Duodenal mucosa (tissue), 2 donors: ENCODE results near the gene APCDD1.

Experiments used
- H3K27ac ChIP-seq: one replicate; pipeline ENCODE4 v1.7.0; 2013; ENCODE audit warnings: low read depth, low read length
- H3K27me3 ChIP-seq, 2 donors: one replicate each; pipeline ENCODE4 v1.7.0; 2013; ENCODE audit warnings: low read length in 2 of 2, control low read depth in 1 of 2; ENCODE audit not compliant: insufficient read depth in 2 of 2, control insufficient read depth in 1 of 2
- H3K36me3 ChIP-seq, 2 donors: one replicate each; pipeline ENCODE4 v1.7.0; 2013; ENCODE audit warnings: low read length in 2 of 2, control low read depth in 1 of 2; ENCODE audit not compliant: insufficient read depth in 2 of 2, control insufficient read depth in 1 of 2
- H3K4me1 ChIP-seq, 2 donors: one replicate each; pipeline ENCODE4 v1.7.0; 2013; ENCODE audit warnings: low read length in 2 of 2, control low read depth in 1 of 2; ENCODE audit not compliant: insufficient read depth in 2 of 2, control insufficient read depth in 1 of 2
- H3K4me3 ChIP-seq, 2 donors: one replicate each; pipeline ENCODE4 v1.7.0; 2013; ENCODE audit warnings: low read length in 2 of 2, low read depth in 1 of 2
- H3K9ac ChIP-seq, 2 donors: one replicate each; pipeline ENCODE4 v1.7.0; 2013; ENCODE audit warnings: low read length in 2 of 2, low read depth in 1 of 2
- H3K9me3 ChIP-seq, 2 donors: one replicate each; pipeline ENCODE4 v1.7.0; 2013; ENCODE audit warnings: low read length in 2 of 2, control low read depth in 1 of 2; ENCODE audit not compliant: control insufficient read depth in 1 of 2

Gene APCDD1

GRCh38 chr18:10474309-10474708 lies 19.9 kb downstream of the APCDD1 start:
- no peak overlapping the region for H3K4me3 ChIP-seq
- H3K4me1 ChIP-seq, result peaks cover 0 to 5% of the 10 kb centered on the region in 2 donors
- H3K9me3 ChIP-seq, result no peaks in the 10 kb centered on the region
- no peak overlapping the region for H3K9ac ChIP-seq
- H3K36me3 ChIP-seq, result no peaks in the 10 kb centered on the region
- no peaks in the 10 kb centered on the region for H3K27me3 ChIP-seq
- H3K27ac ChIP-seq, result no peak overlapping the region

- Histone ChIP-seq H3K27ac (no peak overlapping the region), H3K36me3 (no peaks in the 10 kb centered on the region), H3K9me3 (no peaks in the 10 kb centered on the region), H3K4me3 (no peak overlapping the region), H3K27me3 (no peaks in the 10 kb centered on the region), H3K4me1 (peaks cover 0 to 5% of the 10 kb centered on the region in 2 donors), H3K9ac (no peak overlapping the region)
These were observed 20.8 kb downstream of the APCDD1 start for GRCh38 chr18:10475276-10475653.

GRCh38 chr18:10475654-10476291 lies 21.3 kb downstream of the APCDD1 start:
- H3K4me3 ChIP-seq, result no peak overlapping the region
- no peaks in the 10 kb centered on the region for H3K27me3 ChIP-seq
- H3K9ac ChIP-seq, result no peak overlapping the region
- H3K36me3 ChIP-seq, result no peaks in the 10 kb centered on the region
- no peaks in the 10 kb centered on the region for H3K9me3 ChIP-seq
- H3K4me1 ChIP-seq, result peaks cover 0 to 5% of the 10 kb centered on the region in 2 donors
- no peak overlapping the region for H3K27ac ChIP-seq

- Histone ChIP-seq H3K36me3 (no peaks in the 10 kb centered on the region), H3K9ac (no peak overlapping the region), H3K9me3 (no peaks in the 10 kb centered on the region), H3K4me3 (no peak overlapping the region), H3K27me3 (no peaks in the 10 kb centered on the region), H3K4me1 (peaks cover 0 to 5% of the 10 kb centered on the region in 2 donors), H3K27ac (no peak overlapping the region)
These were observed 21.9 kb downstream of the APCDD1 start for GRCh38 chr18:10476338-10476791.

GRCh38 chr18:10477121-10477862 lies 22.9 kb downstream of the APCDD1 start:
- Histone ChIP-seq H3K27ac (no peak overlapping the region), H3K4me3 (no peak overlapping the region), H3K4me1 (peaks cover 0 to 5% of the 10 kb centered on the region in 2 donors), H3K9me3 (no peaks in the 10 kb centered on the region), H3K27me3 (no peaks in the 10 kb centered on the region), H3K9ac (no peak overlapping the region), H3K36me3 (no peaks in the 10 kb centered on the region)

- Histone ChIP-seq H3K27me3 (no peaks in the 10 kb centered on the region), H3K4me1 (peaks cover 0 to 8% of the 10 kb centered on the region in 2 donors), H3K9me3 (no peaks in the 10 kb centered on the region), H3K4me3 (no peak overlapping the region), H3K36me3 (no peaks in the 10 kb centered on the region), H3K27ac (no peak overlapping the region), H3K9ac (no peak overlapping the region)
These were observed 23.4 kb downstream of the APCDD1 start for GRCh38 chr18:10477863-10478260.

- Histone ChIP-seq H3K9ac (no peak overlapping the region), H3K27ac (no peak overlapping the region), H3K9me3 (no peaks in the 10 kb centered on the region), H3K36me3 (peaks cover 0 to 4% of the 10 kb centered on the region in 2 donors), H3K4me1 (peaks cover 0 to 5% of the 10 kb centered on the region in 2 donors), H3K4me3 (no peak overlapping the region), H3K27me3 (no peaks in the 10 kb centered on the region)
These were observed 27.4 kb downstream of the APCDD1 start for GRCh38 chr18:10481831-10482230.

GRCh38 chr18:10482363-10482984 lies 28.0 kb downstream of the APCDD1 start:
- Histone ChIP-seq H3K27me3 (no peaks in the 10 kb centered on the region), H3K4me1 (peaks cover 0 to 3% of the 10 kb centered on the region in 2 donors), H3K9me3 (no peaks in the 10 kb centered on the region), H3K9ac (no peak overlapping the region), H3K36me3 (peaks cover 0 to 4% of the 10 kb centered on the region in 2 donors), H3K27ac (no peak overlapping the region), H3K4me3 (no peak overlapping the region)

GRCh38 chr18:10482985-10483949 lies 28.8 kb downstream of the APCDD1 start:
- Histone ChIP-seq H3K36me3 (peaks cover 0 to 4% of the 10 kb centered on the region in 2 donors), H3K9me3 (no peaks in the 10 kb centered on the region), H3K27ac (no peak overlapping the region), H3K27me3 (no peaks in the 10 kb centered on the region), H3K9ac (no peak overlapping the region), H3K4me3 (no peak overlapping the region), H3K4me1 (peaks cover 0 to 3% of the 10 kb centered on the region in 2 donors)
